PC-9 (cell line): ENCODE measurements around the gene BMP8A. TPM values are rescaled to one million over a fixed set of nuclear protein-coding genes. Genes with fewer than 3 reads are reported as not detected.

ENCODE experiments used
- BruUV-seq: library from RNA; stranded (reverse); fragments of 400-500 nt; replicated peaks from 2 replicates; lab custom pipeline; 2021; lab: Mats Ljungman, UMichigan
- CTCF ChIA-PET: fragments of 300-600 bp; sonication (Branson Sonifier 250); formaldehyde crosslinking; loops from one replicate; lab custom pipeline; 2022; ENCODE audit warnings: antibody characterized with exemption; lab: Charles Lee
- POLR2A ChIA-PET: fragments of 300-600 bp; sonication (Branson Sonifier 250); formaldehyde crosslinking; loops from one replicate; lab custom pipeline; 2022; ENCODE audit warnings: antibody characterized with exemption; ENCODE audit not compliant: unreplicated experiment; lab: Charles Lee
- DNase-seq, 2 experiments: peaks; one replicate each; pipeline versions ENCODE4 v3.0.0 to v3.0.0-alpha.2; 2015 to 2022; ENCODE audit warnings: mixed read lengths in 1 of 2
- H2AFZ ChIP-seq: fragments of 200-600 bp; sonication (generic); 2 replicates; pipeline ENCODE4 v1.8.1; 2017; ENCODE audit warnings: antibody characterized with exemption
- H3F3A ChIP-seq: fragments of 200-600 bp; sonication (generic); 2 replicates; pipeline ENCODE4 v1.8.1; 2017; ENCODE audit warnings: antibody characterized with exemption, mild to moderate bottlenecking, low read depth; ENCODE audit not compliant: insufficient read depth
- H3K27ac ChIP-seq: fragments of 200-600 bp; sonication (generic); 2 replicates; pipeline ENCODE4 v1.6.1; 2016; ENCODE audit warnings: mixed run types
- H3K27me3 ChIP-seq: fragments of 200-600 bp; sonication (generic); 2 replicates; pipeline ENCODE4 v1.6.1; 2016; ENCODE audit warnings: low read depth, mixed run types; ENCODE audit not compliant: insufficient read depth
- H3K36me3 ChIP-seq: fragments of 200-600 bp; sonication (generic); 2 replicates; pipeline ENCODE4 v1.6.1; 2016; ENCODE audit warnings: low read depth, mixed run types
- H3K4me1 ChIP-seq: fragments of 200-600 bp; sonication (generic); replicated peaks from 2 replicates; pipeline ENCODE4 v1.6.1; 2016; ENCODE audit warnings: mixed run types; ENCODE audit not compliant: insufficient read depth
- H3K4me2 ChIP-seq: fragments of 200-600 bp; sonication (generic); 2 replicates; pipeline ENCODE4 v1.6.1; 2017; ENCODE audit warnings: mixed run types
- H3K4me3 ChIP-seq: fragments of 200-600 bp; sonication (generic); 2 replicates; pipeline ENCODE4 v1.6.1; 2016; ENCODE audit warnings: mixed run types
- H3K79me2 ChIP-seq: fragments of 200-600 bp; sonication (generic); 2 replicates; pipeline ENCODE4 v1.6.1; 2017; ENCODE audit warnings: low read depth, mixed run types
- H3K9me2 ChIP-seq: fragments of 200-600 bp; sonication (generic); 2 replicates; pipeline ENCODE4 v1.8.1; 2017; ENCODE audit warnings: mild to moderate bottlenecking; ENCODE audit not compliant: insufficient read depth
- H3K9me3 ChIP-seq: fragments of 200-600 bp; sonication (generic); 2 replicates; pipeline ENCODE4 v1.8.1; 2016; ENCODE audit warnings: low read depth; ENCODE audit not compliant: insufficient read depth
- H4K20me1 ChIP-seq: fragments of 200-600 bp; sonication (generic); 2 replicates; pipeline ENCODE4 v1.8.1; 2017; ENCODE audit not compliant: insufficient read depth
- CTCF ChIP-seq: fragments of 200-600 bp; sonication (generic); conservative IDR thresholded peaks from 2 replicates; pipeline ENCODE4 v1.6.1; 2017; ENCODE audit warnings: mixed run types, antibody characterized with exemption, mild to moderate bottlenecking, moderate library complexity
- EZH2 ChIP-seq: fragments of 200-600 bp; sonication (generic); IDR thresholded peaks from 2 replicates; pipeline ENCODE4 v1.8.0; 2017; ENCODE audit warnings: antibody characterized with exemption, low read depth
- intact Hi-C: fragments of 100-400 bp; cut with micrococcal nuclease; formaldehyde crosslinking; loops from one replicate; pipeline ENCODE4 v1.10.0; 2022; ENCODE audit not compliant: unreplicated experiment
- total RNA-seq: library from RNA; stranded (reverse); gene quantifications from 2 replicates; pipeline ENCODE4 v1.2.3, GENCODE V29; 2021

Gene BMP8A
- total RNA-seq, 1 experiment from 2014 or later: 0.31 TPM

DNA sequence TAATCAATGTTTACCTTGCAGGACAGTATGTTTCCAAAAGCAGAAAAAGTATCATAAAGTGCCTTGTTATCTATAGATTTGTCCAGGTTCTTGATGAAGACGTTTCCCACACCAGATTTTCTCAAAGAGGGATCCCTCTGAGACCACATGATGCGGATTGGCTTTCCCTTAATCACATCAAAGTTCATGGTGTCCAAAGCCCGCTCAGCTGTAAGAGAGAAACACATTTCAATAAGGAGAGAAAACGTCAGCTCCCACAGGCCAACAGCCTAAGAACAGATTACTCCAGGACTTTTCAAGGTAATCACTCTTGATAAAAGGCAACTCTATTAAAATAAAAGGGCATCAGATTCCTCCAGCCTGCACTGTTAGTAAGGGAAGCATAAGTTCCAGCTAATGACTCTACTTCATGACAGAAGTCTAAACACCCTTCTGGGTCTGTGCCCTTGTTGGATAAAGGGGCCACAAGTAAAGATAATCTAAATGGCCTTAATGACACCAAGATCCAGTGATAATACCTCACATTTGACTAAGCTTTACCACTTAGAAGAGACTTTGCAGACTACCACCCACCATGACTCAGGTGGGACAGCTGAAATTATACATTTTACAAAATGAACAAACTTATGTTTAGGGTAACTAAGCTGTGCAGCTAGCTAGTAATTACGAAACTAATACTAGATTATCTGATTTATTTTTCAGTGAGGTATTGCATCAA lies 81.1 kb downstream of the BMP8A start:
- TF ChIP-seq CTCF (no peak), EZH2 (no peak)
- no TSS peak for BruUV-seq
- Histone ChIP-seq H3K27ac (no peak overlapping the region), H2AFZ (no peak overlapping the region), H3K79me2 (peaks cover 89% of the 10 kb centered on the region), H3K9me3 (no peaks in the 10 kb centered on the region), H3K9me2 (no peaks in the 10 kb centered on the region), H3K4me1 (peaks cover 26% of the 10 kb centered on the region), H3K27me3 (no peaks in the 10 kb centered on the region), H3K4me2 (peak overlapping the region; percentile 99), H3K36me3 (peaks cover 66% of the 10 kb centered on the region), H4K20me1 (peaks cover 68% of the 10 kb centered on the region), H3F3A (peaks cover 40% of the 10 kb centered on the region), H3K4me3 (peak overlapping the region; percentile 76; the same call in 1 of the 2 replicates)
- no peak for DNase-seq
- POLR2A ChIA-PET: interaction anchor here (0.7 kb wide), 1 partner anchor 17 kb away, joined by 13 read pairs; no protein-coding TSS in a partner anchor
- CTCF ChIA-PET: no interaction called here
- intact Hi-C loops: no loop called here

DNA sequence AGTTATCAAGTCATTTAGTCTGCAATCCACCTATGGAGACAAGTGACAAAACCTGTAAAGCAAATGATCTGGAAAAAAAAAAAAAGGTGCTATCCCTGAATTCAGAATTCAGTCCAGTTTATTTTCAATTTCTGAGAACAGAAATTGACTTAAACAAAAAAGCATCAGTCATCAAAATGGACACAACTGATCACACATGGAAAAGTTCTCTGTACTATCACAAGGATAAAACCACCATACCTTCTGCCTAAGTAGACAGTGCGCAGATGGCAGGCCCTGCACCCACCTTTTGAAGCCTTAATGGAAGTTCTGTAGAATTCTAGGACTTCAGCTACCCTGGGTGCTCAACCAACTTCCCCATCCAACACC lies 81.6 kb downstream of the BMP8A start:
- CTCF ChIA-PET: interaction anchor here (0.5 to 0.6 kb wide), 2 partner anchors 16 to 147 kb away, joined by 3 read pairs; no protein-coding TSS in a partner anchor
- intact Hi-C loops: no loop called here
- POLR2A ChIA-PET: interaction anchor here (0.7 kb wide), 1 partner anchor 17 kb away, joined by 13 read pairs; no protein-coding TSS in a partner anchor
- Histone ChIP-seq H3K4me2 (peak overlapping the region; percentile 99), H3K79me2 (peaks cover 86% of the 10 kb centered on the region), H3K27ac (no peak overlapping the region), H3K27me3 (no peaks in the 10 kb centered on the region), H3K36me3 (peaks cover 64% of the 10 kb centered on the region), H3K9me3 (no peaks in the 10 kb centered on the region), H4K20me1 (peaks cover 64% of the 10 kb centered on the region), H3K9me2 (no peaks in the 10 kb centered on the region), H2AFZ (no peak overlapping the region), H3F3A (peaks cover 37% of the 10 kb centered on the region), H3K4me3 (peak overlapping the region; percentile 76), H3K4me1 (peaks cover 26% of the 10 kb centered on the region)
- TF ChIP-seq EZH2: no peak
- TF ChIP-seq CTCF: no peak
- BruUV-seq: no TSS peak
- DNase-seq: no peak

DNA sequence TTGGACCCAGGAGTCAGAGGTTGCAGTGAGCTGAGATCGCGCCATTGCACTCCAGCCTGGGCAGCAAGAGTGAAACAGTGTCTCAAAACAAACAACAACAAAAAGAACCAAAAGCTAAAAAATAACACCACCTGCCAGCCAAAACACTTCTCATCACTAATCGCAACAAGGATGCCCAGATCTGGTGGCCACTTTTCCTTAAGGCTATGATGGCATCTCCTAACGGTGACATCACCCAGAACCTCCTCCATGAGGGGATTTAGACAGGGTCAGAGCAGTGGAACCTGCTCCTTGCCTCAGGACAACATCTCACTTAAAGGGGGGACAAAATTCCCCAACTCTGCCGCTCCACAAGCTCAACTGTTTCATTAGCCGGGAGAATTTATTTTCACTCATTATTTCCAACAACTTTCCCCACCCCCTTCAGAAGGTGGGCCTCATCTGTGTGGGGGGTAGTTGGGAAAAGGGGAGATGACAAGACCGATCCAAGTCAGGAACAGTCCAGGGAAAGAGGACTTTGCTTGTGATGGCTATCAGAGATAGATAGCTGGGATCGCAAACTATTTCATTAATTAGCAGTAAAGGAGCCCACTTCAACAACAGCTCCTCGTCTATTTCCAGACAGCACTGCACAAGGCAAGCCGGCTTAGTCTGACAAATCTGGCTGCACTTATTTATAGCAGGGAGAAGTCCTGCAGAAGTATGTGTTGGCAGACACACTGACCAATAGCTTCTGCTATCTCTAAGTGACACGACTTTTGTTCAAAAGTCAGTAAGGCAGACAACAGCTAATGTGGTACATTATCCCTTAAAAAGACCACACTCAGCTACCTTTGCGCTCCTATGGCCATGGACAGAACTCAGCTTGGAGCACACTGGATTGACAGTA lies 82.5 kb downstream of the BMP8A start:
- DNase-seq: no peak
- H3K36me3 ChIP-seq: peaks cover 55% of the 10 kb centered on the region
- H3K27ac ChIP-seq: no peak overlapping the region
- H3K4me3 ChIP-seq: peak overlapping the region; percentile 76
- POLR2A ChIA-PET: interaction anchor here (0.6 to 1.3 kb wide), 3 partner anchors 10 to 32 kb away, joined by 3 to 4 read pairs (median 4); no protein-coding TSS in a partner anchor
- no peaks in the 10 kb centered on the region for H3K9me3 ChIP-seq
- H3K79me2 ChIP-seq: peaks cover 77% of the 10 kb centered on the region
- H3K4me2 ChIP-seq: peak overlapping the region; percentile 99
- peaks cover 35% of the 10 kb centered on the region for H3F3A ChIP-seq
- TF ChIP-seq CTCF: no peak
- TF ChIP-seq EZH2: no peak
- no peaks in the 10 kb centered on the region for H3K9me2 ChIP-seq
- no peak overlapping the region for H2AFZ ChIP-seq
- CTCF ChIA-PET: interaction anchor here (0.5 to 1.0 kb wide), 3 partner anchors 15 to 146 kb away, joined by 3 to 5 read pairs (median 3); no protein-coding TSS in a partner anchor
- intact Hi-C loops: loop anchor here (2.0 kb wide), 1 partner anchor 79 kb away; no protein-coding TSS in a partner anchor
- peaks cover 26% of the 10 kb centered on the region for H3K4me1 ChIP-seq
- no TSS peak for BruUV-seq
- H4K20me1 ChIP-seq: peaks cover 64% of the 10 kb centered on the region
- H3K27me3 ChIP-seq: no peaks in the 10 kb centered on the region
